Left ventricle myocardium inferior (tissue), 1 donor: ENCODE measurements around the gene S100A9. TPM values are rescaled to one million over a fixed set of nuclear protein-coding genes. Genes with fewer than 3 reads are reported as not detected.

Experiments
- DNase-seq: peaks from one replicate; pipeline ENCODE4 v3.0.0-alpha.2; 2020
- H3K27ac ChIP-seq: fragments of 200-600 bp; replicated peaks from 2 replicates; pipeline ENCODE4 v1.8.0; 2021
- H3K27me3 ChIP-seq: fragments of 200-600 bp; 2 replicates; pipeline ENCODE4 v1.8.0; 2021; ENCODE audit warnings: low read depth
- H3K36me3 ChIP-seq: fragments of 200-600 bp; 2 replicates; pipeline ENCODE4 v1.8.0; 2021
- H3K4me1 ChIP-seq: fragments of 200-600 bp; 2 replicates; pipeline ENCODE4 v1.8.0; 2021
- H3K4me3 ChIP-seq: fragments of 200-600 bp; 2 replicates; pipeline ENCODE4 v1.8.0; 2021; ENCODE audit warnings: mild to moderate bottlenecking, moderate library complexity
- H3K9me3 ChIP-seq: fragments of 200-600 bp; replicated peaks from 2 replicates; pipeline ENCODE4 v1.8.0; 2021
- CTCF ChIP-seq: fragments of 200-600 bp; IDR thresholded peaks from 2 replicates; pipeline ENCODE4 v1.8.0; 2021; ENCODE audit warnings: antibody characterized with exemption, mild to moderate bottlenecking, borderline replicate concordance
- intact Hi-C: fragments of 100-400 bp; cut with micrococcal nuclease; formaldehyde crosslinking; loops from one replicate; pipeline ENCODE4 v1.11.0; 2022
- long read RNA-seq: library from polyadenylated mRNA; unstranded; transcript quantifications from one replicate; pipeline ENCODE4 v2.0.0, GENCODE V29; 2021
- total RNA-seq: library from RNA; stranded (reverse); fragmentation: NEBNext Ultra II Directional; extraction: Animal tissue kit (Norgen Biotek cat#: 25700); gene quantifications from one replicate; pipeline ENCODE4 v1.2.1, GENCODE V29; 2021
- donor health status: DM: no; HTN: yes; CAD: no; lungs with severe emphysema.

S100A9 gene
- total RNA-seq, result 62.2 TPM
- long read RNA-seq, partial matches to known transcripts, result 5 of 8 reads
- long read RNA-seq, other reads (novel, unspliced or antisense), result 0 of 8 reads

DNA sequence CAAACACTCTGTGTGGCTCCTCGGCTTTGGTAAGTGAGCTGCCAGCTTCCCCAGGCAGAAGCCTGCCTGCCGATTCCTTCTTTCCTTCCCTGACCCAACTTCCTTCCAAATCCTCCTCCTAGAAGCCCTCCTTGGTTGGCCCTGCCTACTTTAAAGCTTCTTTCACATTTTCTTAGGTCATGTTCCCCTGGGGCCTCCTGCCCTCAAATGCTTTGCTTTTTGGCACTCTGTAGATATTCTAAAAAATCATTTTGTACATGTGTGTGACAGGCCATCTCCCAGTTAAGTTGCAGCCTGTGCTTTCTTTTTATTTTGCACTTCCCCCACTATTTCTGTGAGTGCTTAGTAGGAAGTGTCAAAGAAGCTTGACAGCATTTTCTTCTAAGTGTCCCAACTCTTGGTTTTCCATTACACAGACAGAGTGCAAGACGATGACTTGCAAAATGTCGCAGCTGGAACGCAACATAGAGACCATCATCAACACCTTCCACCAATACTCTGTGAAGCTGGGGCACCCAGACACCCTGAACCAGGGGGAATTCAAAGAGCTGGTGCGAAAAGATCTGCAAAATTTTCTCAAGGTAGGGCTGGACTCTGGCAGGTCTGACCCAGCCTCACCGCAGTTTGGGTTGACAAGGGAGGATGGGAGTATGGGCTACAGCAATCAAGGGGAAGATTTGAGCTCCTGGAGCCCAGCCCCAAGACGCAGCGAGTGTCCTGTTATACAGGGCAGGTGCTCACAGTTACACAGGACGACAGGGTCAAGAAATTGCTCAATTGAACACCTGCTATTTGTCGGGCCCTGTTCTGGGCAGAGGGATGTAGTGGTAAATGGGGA lies at the start of gene S100A9:
S100A9 (plus strand) TSS at position 2 of the 838 bp plus-strand sequence; CDS start at position 432, 430 bp downstream.
- no peaks in the 10 kb centered on the region for H3K36me3 ChIP-seq
- TF ChIP-seq CTCF, result no peak
- intact Hi-C loops, result no loop called here
- DNase-seq, result no peak
- peaks cover 17% of the 10 kb centered on the region for H3K4me1 ChIP-seq
- H3K9me3 ChIP-seq, result no peaks in the 10 kb centered on the region
- peak within 1 kb of the TSS; percentile 30 for H3K4me3 ChIP-seq
- peaks cover 6% of the 10 kb centered on the region for H3K27me3 ChIP-seq
- peak within 1 kb of the TSS; percentile 27 for H3K27ac ChIP-seq

DNA sequence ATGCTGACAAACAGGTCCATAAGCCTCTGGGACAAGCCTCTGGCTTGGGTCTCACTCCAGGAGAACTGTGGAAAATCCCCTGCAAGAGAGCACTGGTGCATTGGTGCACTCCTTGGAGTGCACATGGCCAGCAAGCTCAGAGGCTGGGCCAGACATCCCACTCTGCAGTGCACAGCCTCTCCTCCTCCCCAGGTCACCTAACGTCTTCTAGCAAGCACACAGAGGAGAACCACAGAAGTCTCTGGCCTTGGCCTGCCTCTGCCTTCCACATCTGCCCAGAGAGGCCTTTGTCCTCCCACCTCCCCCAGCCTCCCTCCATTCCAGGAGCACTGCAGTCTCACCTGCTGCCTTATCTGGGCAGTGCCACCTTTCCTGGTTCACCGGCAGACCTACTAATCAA lies 49.1 kb upstream of the S100A9 start:
- no peak for TF ChIP-seq CTCF
- intact Hi-C loops, result no loop called here
- Histone ChIP-seq H3K27ac (no peak overlapping the region), H3K4me1 (no peaks in the 10 kb centered on the region), H3K4me3 (no peak overlapping the region), H3K27me3 (peaks cover 54% of the 10 kb centered on the region), H3K36me3 (no peaks in the 10 kb centered on the region), H3K9me3 (no peaks in the 10 kb centered on the region)
- DNase-seq, result no peak

DNA sequence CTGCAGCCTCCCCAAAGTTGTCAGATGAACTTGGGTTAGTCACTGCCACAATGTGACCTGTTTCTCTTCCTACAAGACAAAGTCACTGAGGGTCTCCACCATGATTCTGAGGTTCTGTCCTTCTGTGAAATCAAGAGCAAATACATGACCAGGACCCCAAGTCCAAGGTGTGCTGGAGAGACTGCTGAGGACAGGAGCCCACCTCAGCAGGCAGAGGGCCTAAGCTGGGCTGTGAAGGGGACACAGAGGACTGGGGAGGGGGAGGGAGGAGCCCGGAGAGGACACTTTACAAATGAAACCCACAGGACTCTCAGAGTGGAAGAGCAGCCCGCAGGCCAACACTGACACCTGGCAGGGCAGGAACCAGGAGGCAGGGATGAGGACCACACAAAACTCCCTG lies 48.2 kb upstream of the S100A9 start:
- Histone ChIP-seq H3K27me3 (peaks cover 47% of the 10 kb centered on the region), H3K27ac (no peak overlapping the region), H3K4me1 (no peaks in the 10 kb centered on the region), H3K36me3 (no peaks in the 10 kb centered on the region), H3K9me3 (peaks cover 5% of the 10 kb centered on the region), H3K4me3 (no peak overlapping the region)
- no peak for TF ChIP-seq CTCF
- intact Hi-C loops, result no loop called here
- DNase-seq, result no peak

DNA sequence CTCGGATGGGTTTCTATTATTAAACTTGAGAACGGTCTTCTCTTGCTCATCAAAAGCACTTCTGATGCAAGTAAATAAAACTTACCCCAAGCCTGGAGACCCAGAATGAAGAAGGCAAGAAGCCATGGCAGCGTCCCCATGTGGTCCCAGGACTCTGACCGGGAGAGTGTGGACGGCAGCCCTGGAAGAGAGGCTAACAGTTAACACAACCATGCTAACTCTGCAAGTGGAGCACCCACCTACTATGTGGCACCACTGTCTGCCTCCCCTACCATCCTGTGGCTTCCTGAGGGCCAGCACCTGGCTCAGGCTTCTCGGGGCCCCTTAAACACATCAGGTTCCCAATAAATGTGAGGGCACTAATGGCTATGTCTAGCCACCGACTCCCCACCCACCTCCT lies 47.1 kb upstream of the S100A9 start:
- Histone ChIP-seq H3K27ac (no peak overlapping the region), H3K4me3 (no peak overlapping the region), H3K4me1 (no peaks in the 10 kb centered on the region), H3K9me3 (peaks cover 11% of the 10 kb centered on the region), H3K36me3 (no peaks in the 10 kb centered on the region), H3K27me3 (peaks cover 47% of the 10 kb centered on the region)
- DNase-seq, result no peak
- no peak for TF ChIP-seq CTCF
- intact Hi-C loops, result no loop called here

DNA sequence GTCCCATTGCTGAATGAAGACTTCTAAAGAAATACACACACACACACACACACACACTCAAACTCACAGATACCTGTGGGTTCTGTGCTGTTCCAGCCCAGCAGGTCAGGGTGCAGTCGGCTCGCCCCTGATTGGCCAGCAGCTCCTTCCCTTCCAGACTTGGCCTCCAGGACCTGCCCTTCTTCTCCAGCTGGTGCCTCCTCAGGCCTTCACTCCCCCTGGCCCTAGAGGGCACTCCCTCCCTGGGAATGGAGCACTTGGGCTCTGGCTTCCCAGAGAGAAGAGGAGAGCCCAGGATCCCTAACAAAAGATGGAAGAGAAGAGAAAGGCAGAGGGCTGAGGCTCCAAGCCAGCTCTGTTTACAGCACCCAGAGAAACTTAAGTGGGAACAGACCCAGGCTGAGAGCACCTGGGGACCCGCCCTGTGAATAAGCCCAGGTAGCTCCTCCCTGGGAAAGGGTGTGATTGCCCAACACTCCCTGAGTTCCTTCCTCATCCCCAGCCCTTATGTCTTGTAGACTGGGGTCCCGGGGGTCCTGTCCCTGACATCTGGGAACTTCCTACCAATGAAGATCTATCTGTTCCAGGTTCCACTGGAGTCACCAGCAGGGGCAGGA lies 45.0 kb upstream of the S100A9 start, which contains the start of gene PGLYRP3:
PGLYRP3 (minus strand) TSS at position 383 of the 617 bp plus-strand sequence. CDS start 2,287 bp downstream, outside the sequence.
- intact Hi-C loops, result no loop called here
- H3K27me3 ChIP-seq, result peaks cover 29% of the 10 kb centered on the region
- no peak within 1 kb of the TSS for H3K27ac ChIP-seq
- no peaks in the 10 kb centered on the region for H3K4me1 ChIP-seq
- H3K9me3 ChIP-seq, result peaks cover 16% of the 10 kb centered on the region
- no peak within 1 kb of the TSS for H3K4me3 ChIP-seq
- no peak for DNase-seq
- no peak for TF ChIP-seq CTCF
- no peaks in the 10 kb centered on the region for H3K36me3 ChIP-seq
